Smooth muscle cell (in vitro differentiated cells): ENCODE measurements around the gene ZNF668. TPM values are rescaled to one million over a fixed set of nuclear protein-coding genes. Genes with fewer than 3 reads are reported as not detected.

Source experiments
- DNase-seq: peaks from one replicate; lab custom pipeline; 2025; ENCODE audit not compliant: unreplicated experiment; lab: John Stamatoyannopoulos, UW
- H2AFZ ChIP-seq: fragments of 200-600 bp; sonication (generic); 2 replicates; pipeline ENCODE4 v1.6.0; 2016; ENCODE audit warnings: antibody characterized with exemption, low read depth, mild to moderate bottlenecking
- H3F3A ChIP-seq: fragments of 200-600 bp; sonication (generic); 2 replicates; pipeline ENCODE4 v1.6.0; 2017; ENCODE audit warnings: antibody characterized with exemption, low read depth
- H3K27ac ChIP-seq: fragments of 200-600 bp; sonication (generic); 2 replicates; pipeline ENCODE4 v1.5.1; 2016; ENCODE audit warnings: low read depth, mild to moderate bottlenecking
- H3K27me3 ChIP-seq: fragments of 200-600 bp; sonication (generic); 2 replicates; pipeline ENCODE4 v1.6.1; 2016; ENCODE audit warnings: low read depth, mild to moderate bottlenecking
- H3K36me3 ChIP-seq: fragments of 200-600 bp; sonication (generic); 2 replicates; pipeline ENCODE4 v1.5.1; 2016; ENCODE audit warnings: low read depth
- H3K4me1 ChIP-seq: fragments of 200-600 bp; sonication (generic); 2 replicates; pipeline ENCODE4 v1.5.1; 2016; ENCODE audit warnings: low read depth
- H3K4me2 ChIP-seq: fragments of 200-600 bp; sonication (generic); 2 replicates; pipeline ENCODE4 v1.6.0; 2016; ENCODE audit warnings: mild to moderate bottlenecking
- H3K4me3 ChIP-seq: fragments of 200-600 bp; sonication (generic); 2 replicates; pipeline ENCODE4 v1.5.1; 2016; ENCODE audit warnings: mild to moderate bottlenecking
- H3K79me2 ChIP-seq: fragments of 200-600 bp; sonication (generic); 2 replicates; pipeline ENCODE4 v1.6.0; 2016; ENCODE audit warnings: low read depth, mild to moderate bottlenecking
- H3K9ac ChIP-seq: fragments of 200-600 bp; sonication (generic); 2 replicates; pipeline ENCODE4 v1.6.0; 2016; ENCODE audit warnings: low read depth
- H3K9me3 ChIP-seq: fragments of 200-600 bp; sonication (generic); replicated peaks from 2 replicates; pipeline ENCODE4 v1.5.1; 2016; ENCODE audit warnings: low read depth
- H4K20me1 ChIP-seq: fragments of 200-600 bp; sonication (generic); 2 replicates; pipeline ENCODE4 v1.6.0; 2016; ENCODE audit warnings: low read depth
- CTCF ChIP-seq: fragments of 200-600 bp; sonication (generic); IDR thresholded peaks from 2 replicates; pipeline ENCODE4 v1.5.1; 2017; ENCODE audit warnings: borderline replicate concordance, mild to moderate bottlenecking, antibody characterized with exemption; ENCODE audit not compliant: insufficient read depth, poor library complexity, severe bottlenecking
- WGBS: methylation state at CpG from one replicate; pipeline ENCODE4 v1.1.7; 2016; ENCODE audit warnings: low lambda C conversion rate; 5-methylcytosine and 5-hydroxymethylcytosine counted together
- polyA plus RNA-seq: library from polyadenylated mRNA; unstranded; fragments of >200 nt; fragmentation: Nextera tagmentation; extraction: Ambion mirVana; gene quantifications from 2 replicates; pipeline ENCODE4 v1.2.1, GENCODE V29; 2016
- total RNA-seq: library from RNA; depleted of rRNA; stranded (reverse); fragments of >200 nt; gene quantifications from 2 replicates; pipeline ENCODE4 v1.2.3, GENCODE V29; 2014

The ZNF668 gene
- total and polyA plus RNA-seq, 2 experiments from 2014 or later, result 7.3 to 20.1 TPM

- H3K4me3 ChIP-seq, result no peak overlapping the region
- H3K9ac ChIP-seq, result no peak overlapping the region
- no peaks in the 10 kb centered on the region for H3K9me3 ChIP-seq
- H4K20me1 ChIP-seq, result no peaks in the 10 kb centered on the region
- no peak overlapping the region for H2AFZ ChIP-seq
- H3K4me2 ChIP-seq, result no peak overlapping the region
- no peaks in the 10 kb centered on the region for H3K4me1 ChIP-seq
- 89% methylated on average over 1 of the region's 1 CpG for WGBS
- H3K27me3 ChIP-seq, result no peaks in the 10 kb centered on the region
- H3K79me2 ChIP-seq, result no peaks in the 10 kb centered on the region
- no peaks in the 10 kb centered on the region for H3F3A ChIP-seq
- H3K36me3 ChIP-seq, result no peaks in the 10 kb centered on the region
- DNase-seq, result no peak
- no peak for TF ChIP-seq CTCF
- no peak overlapping the region for H3K27ac ChIP-seq
Observed at GRCh38 chr16:31043352-31043751, 30.7 kb downstream of the ZNF668 start.

GRCh38 chr16:31042866-31043265 lies 31.2 kb downstream of the ZNF668 start:
- H3K79me2 ChIP-seq, result no peaks in the 10 kb centered on the region
- no peak for TF ChIP-seq CTCF
- H3K4me1 ChIP-seq, result no peaks in the 10 kb centered on the region
- no peak overlapping the region for H3K27ac ChIP-seq
- DNase-seq, result no peak
- no peak overlapping the region for H3K9ac ChIP-seq
- no peaks in the 10 kb centered on the region for H3F3A ChIP-seq
- no peak overlapping the region for H3K4me3 ChIP-seq
- H3K9me3 ChIP-seq, result no peaks in the 10 kb centered on the region
- WGBS, result 94% methylated on average over 10 of the region's 10 CpGs
- H3K27me3 ChIP-seq, result no peaks in the 10 kb centered on the region
- H2AFZ ChIP-seq, result no peak overlapping the region
- no peaks in the 10 kb centered on the region for H3K36me3 ChIP-seq
- H3K4me2 ChIP-seq, result no peak overlapping the region
- no peaks in the 10 kb centered on the region for H4K20me1 ChIP-seq

- no peak for TF ChIP-seq CTCF
- Histone ChIP-seq H3K4me3 (no peak overlapping the region), H4K20me1 (peaks cover 11% of the 10 kb centered on the region), H3K4me1 (no peaks in the 10 kb centered on the region), H3K9ac (no peak overlapping the region), H2AFZ (no peak overlapping the region), H3K27ac (no peak overlapping the region), H3K36me3 (no peaks in the 10 kb centered on the region), H3K27me3 (no peaks in the 10 kb centered on the region), H3K79me2 (peaks cover 13% of the 10 kb centered on the region), H3K4me2 (no peak overlapping the region), H3K9me3 (no peaks in the 10 kb centered on the region), H3F3A (no peaks in the 10 kb centered on the region)
- no peak for DNase-seq
- 98% methylated on average over 2 of the region's 2 CpGs for WGBS
Observed at GRCh38 chr16:31038993-31039392, 35.0 kb downstream of the ZNF668 start.

- no peaks in the 10 kb centered on the region for H3K9me3 ChIP-seq
Observed at GRCh38 chr16:31036691-31037090, 37.3 kb downstream of the ZNF668 start.

More at GRCh38 chr16:31036691-31037090, 37.3 kb downstream of the ZNF668 start:
- Histone ChIP-seq H3K36me3 (no peaks in the 10 kb centered on the region), H3K27me3 (no peaks in the 10 kb centered on the region), H4K20me1 (peaks cover 11% of the 10 kb centered on the region), H3K4me2 (no peak overlapping the region), H3K79me2 (peaks cover 13% of the 10 kb centered on the region), H3K27ac (no peak overlapping the region), H3K9ac (no peak overlapping the region), H3K4me3 (no peak overlapping the region), H3F3A (no peaks in the 10 kb centered on the region), H3K4me1 (no peaks in the 10 kb centered on the region), H2AFZ (no peak overlapping the region)
- WGBS, result 77% methylated on average over 2 of the region's 2 CpGs
- TF ChIP-seq CTCF, result no peak
- DNase-seq, result no peak
